HG03575 (cell line): ENCODE measurements around the gene DLG5.

Experiments used
- ATAC-seq: cut with Tn5 transposase; IDR thresholded peaks from one replicate; pipeline ENCODE4 v1.9.1; 2021; ENCODE audit not compliant: unreplicated experiment, insufficient number of reproducible peaks, low FRiP score; ENCODE audit errors: extremely low read depth

Gene DLG5

DNA sequence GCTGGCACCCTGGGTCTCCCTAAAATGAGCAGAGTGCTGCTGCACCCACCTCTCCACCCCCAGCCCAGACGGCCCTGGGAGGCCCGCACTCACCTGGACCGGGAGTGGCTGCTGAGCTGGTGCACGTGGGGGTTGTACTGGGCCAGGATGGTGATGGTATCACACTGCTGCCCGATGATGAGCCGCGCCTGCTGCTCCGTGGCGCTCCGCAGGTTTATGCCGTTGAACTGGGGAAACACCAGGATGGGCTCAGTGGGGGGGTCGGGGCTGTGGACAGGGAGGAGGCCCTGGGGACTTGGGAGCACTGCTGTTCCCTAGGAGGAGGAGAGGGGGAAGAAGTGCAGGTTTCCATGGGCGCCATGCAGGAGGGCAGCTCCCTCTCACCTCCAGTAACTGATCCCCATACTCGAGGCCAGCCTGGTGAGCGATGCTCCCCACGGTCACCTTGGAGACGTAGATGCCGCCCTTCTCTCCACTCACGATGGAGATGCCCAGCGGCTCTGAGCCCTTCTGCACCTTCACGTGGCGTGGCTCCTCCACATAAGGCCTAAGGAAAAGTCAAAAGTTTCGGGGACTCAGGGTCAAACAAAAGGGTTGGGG, 114.6 kb downstream of the DLG5 start:
- no peak for ATAC-seq

DNA sequence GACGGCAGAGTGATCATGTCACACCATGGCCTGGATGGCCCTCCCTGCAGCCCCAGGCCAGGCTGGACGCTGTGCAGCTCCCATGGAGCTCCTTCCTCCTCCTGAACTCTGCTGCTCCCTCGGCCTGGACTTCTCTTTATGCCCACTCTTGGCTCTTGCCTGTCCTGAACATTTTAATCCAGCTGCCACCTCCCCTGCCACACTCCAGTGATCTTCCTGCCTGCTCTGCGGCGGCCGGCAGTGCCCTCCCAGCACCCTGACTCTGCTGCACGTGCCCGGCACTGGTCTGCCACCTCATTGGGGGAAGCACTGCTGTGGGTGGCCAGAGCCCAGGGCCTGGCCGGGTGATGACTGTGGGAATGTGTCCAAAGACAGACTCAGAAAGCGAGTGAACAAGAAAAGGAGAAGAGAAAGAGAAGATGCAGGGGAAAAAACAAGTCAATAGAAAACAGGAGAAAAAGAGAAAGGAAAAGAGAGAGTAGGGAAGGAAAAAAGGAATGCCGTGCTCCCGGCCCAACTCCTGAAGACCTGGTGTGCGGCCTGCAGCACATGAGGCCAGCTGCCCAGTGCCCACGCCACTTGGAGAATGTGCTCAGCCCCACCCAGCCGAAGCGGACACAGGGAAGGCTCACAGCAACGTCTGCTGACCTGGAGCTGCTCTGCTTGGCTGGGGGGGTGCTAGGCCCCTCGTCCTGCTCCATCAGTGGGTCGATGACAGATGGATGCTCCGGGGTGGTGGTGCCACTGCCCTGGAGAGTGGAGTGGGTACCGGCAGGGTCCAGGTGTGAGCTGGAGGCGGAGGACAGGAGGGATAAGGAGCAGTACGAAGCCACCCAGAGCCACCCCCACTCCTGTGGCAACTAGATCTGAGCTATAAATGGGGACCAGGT, 115.9 kb downstream of the DLG5 start:
- no peak for ATAC-seq

DNA sequence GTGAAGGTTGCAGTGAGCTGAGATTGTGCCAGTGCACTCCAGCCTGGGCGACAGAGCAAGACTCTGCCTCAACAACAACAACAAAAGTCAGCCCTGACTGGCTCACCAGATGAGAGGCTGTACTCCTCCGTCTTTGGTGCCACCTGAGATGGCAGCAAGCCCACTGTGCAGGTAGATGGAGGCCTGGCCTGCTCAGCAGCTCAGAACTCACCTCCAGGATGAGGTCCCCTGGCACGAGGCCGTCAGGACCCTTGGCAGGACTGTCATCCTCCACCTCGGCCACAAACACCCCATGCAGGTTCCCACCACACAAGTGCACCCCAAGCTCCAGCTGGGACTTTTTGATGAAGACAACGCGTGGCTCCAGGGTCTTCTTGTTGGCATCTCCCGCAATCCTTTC, 117.2 kb downstream of the DLG5 start:
- ATAC-seq, result no peak

DNA sequence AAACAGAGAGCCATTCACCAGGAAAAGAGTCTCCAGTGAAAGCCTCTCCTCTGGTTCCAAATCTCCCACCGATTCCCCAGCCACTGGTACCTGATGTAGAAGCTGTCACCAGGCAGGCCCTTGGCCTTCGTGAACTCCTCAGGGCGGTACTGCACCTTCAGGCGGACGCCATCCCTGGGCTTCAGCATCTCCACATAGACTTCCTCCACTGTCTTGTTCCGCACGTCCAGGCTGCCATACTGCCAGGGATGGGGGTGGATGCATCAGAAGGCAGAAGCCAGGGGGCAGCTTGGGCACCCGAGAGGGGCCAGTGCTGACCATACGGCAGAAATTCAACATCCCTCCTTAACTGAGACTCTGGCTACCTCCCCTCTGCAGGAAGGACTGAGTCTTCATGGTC, 118.8 kb downstream of the DLG5 start:
- ATAC-seq, result no peak

DNA sequence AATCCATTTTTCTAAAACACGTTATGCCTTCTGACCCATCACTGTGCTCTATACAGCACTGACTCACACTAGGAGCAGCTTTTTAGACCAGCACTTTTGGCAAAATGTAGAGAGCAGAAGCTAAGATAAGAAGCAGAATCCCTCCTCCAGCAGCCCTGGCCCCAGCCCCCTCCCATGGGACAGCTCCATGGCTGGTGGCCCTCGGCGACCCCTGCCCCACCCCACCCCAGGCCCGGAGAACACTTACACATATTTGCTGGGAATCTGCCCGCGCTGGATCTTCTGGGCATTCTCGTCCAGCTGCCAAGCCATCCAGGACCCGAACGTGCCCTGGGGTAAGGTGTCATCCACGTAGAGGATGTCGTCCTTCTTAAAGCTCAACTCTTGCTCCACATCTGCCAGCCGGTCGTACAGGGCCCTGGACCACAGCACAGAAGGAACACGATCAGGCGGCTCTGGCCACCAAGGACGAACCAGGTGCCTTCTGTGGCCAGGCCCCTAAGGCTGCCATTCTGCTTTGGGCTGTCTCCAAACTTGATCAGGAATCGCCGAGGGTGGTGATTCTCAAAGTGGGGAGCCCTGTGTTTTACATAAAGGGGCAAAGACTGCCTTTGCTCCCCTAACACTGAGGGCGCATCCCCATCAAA, 119.9 kb downstream of the DLG5 start:
- ATAC-seq, result no peak

DNA sequence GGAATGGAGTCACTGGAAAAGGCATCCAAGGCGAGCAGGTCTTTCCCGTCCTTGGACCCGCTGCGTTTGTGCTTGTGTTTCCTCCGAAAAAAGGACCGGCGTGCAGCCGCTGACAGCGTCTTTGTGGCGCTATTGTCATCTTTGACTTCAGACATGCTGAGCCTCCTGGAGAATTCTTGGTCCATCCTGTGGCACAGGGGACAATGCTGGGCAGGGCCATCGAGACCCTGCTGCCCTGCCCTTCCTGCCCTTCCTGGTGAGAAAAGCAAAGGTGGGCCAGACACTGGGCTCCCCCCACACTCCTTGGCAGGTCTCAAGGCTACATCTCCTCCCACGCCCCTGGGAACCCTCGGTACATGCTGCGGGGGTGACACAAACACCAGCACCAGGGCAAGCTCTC, 120.9 kb downstream of the DLG5 start:
- ATAC-seq, result no peak

DNA sequence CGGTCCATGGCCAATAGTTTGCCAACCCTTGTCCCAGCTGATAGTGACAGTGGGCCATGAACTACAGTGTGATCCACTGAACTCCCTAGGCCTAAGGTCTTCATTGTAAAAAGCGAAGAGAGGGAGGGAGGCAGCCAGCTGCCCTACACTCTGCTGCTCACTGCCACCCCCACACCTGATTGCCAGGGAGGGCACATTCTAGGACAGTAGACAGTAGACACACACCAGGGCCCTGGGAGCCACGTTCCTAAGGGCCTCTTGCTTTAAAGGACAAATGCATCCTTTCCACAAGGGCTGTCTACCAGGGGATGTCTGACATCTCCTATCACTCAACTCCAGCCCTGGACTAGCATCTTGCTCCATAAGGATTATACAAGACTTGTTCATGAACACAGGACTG, 122.2 kb downstream of the DLG5 start:
- ATAC-seq, result no peak

DNA sequence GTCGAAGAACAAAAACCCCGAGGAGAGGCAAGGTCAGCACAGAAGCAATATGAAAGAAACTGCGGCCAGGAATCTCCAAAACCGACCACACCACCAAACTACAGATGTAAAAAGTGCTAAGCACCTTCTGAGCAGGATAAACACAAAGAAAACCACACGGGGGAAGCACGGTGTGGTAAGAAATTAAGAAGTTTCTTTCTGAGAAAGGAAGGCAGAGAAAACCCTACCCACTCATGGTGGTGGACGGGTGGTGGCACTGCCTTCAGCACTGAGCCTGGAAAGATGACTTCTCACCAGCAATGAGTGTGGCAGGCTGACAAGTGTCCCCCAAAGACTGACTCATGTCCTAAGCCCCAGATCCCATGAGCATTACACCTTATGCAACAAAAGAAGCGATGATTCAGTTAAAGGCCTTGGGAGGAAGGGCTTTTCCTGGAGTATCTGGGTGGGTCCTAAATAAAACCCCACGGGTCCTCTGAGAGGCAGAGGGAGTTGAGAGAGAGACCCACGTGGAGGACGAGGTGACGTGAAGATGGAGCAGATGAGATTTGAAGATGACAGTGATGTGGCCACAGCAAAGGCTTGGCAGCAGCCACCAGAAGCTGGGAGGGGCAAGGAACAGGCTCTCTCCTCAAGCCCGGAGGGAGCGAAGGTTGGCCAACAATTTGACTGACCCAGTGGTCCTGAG, 124.9 kb downstream of the DLG5 start:
- ATAC-seq, result no peak

DNA sequence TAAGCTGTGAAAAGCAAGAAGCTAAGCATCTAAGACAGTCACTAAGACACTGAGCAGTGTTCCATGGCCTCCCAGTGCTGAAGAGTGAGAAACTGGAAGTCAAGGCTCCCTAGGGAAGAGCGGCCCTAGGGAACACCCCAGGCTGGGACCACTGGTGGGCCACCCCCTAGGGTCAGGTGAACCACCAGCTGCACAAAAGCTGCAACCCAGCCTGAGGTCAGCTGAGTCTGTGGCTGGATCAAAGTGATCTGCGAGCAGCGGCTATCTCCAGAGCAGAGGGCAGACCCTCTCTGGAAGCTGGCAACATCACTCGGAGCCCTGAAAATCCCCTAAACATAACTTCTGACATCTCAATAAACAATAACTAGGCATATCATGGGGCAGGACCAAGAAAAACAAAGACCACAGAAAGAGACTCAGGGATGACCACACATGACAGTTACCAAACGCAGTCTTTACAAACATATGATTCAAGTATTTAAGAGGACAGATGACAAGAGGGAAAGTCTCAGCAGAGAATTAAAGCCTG, 125.8 kb downstream of the DLG5 start:
- ATAC-seq, result no peak

DNA sequence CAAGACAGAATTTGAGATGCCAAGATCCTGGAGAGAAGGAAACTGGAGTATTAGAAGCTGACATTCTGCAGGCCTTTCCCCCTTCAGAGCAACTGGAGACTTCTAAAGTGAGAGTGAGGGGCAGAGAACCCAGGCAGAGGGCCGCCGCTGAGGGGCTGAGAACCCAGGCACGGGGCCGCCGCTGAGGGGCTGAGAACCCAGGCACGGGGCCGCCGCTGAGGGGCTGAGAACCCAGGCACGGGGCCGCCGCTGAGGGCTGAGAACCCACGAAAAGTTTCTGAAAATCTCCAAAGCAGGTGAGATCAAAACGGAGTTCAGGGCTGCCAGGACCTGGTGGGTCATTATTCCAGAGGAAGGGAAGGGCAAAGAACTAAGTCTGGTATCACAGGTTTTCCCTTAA, 126.2 kb downstream of the DLG5 start:
- no peak for ATAC-seq

DNA sequence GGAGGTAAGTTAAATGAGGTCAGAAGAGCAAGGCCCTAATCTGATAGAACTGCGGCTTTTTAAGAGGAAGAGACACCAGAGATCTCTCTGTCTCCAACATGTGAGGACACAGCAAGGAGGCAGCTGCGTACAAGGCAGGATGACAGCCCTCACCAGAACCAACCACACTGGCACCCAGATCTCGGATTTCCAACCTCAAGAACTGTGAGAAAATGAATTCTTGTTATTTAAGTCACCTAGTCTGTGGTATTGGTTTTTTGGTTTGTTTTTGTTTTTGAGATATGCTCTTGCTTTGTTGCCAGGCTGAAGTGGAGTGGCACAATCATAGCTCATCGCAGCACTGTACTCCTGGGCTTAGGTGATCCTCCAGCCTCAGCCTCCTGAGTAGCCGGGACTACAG, 127.2 kb downstream of the DLG5 start:
- ATAC-seq, result no peak

DNA sequence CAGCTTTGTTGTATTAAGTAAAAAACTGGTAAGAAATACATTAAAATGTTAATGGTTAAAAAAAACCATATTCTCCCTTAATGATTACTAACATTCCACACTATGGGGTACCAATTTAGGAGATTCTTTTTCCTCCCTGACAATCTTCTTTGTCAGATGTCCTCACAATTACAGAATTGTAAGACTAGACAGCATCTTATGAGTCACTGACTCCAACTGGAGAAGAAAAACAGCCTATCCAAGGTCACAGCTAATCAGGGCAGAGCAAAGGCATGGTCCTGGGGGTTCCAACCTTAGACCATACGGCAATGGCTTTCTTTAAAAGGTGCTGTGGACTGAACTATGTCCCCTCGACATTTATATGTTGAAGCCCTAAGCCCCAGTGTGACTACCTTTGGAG, 127.6 kb downstream of the DLG5 start:
- ATAC-seq, result no peak

DNA sequence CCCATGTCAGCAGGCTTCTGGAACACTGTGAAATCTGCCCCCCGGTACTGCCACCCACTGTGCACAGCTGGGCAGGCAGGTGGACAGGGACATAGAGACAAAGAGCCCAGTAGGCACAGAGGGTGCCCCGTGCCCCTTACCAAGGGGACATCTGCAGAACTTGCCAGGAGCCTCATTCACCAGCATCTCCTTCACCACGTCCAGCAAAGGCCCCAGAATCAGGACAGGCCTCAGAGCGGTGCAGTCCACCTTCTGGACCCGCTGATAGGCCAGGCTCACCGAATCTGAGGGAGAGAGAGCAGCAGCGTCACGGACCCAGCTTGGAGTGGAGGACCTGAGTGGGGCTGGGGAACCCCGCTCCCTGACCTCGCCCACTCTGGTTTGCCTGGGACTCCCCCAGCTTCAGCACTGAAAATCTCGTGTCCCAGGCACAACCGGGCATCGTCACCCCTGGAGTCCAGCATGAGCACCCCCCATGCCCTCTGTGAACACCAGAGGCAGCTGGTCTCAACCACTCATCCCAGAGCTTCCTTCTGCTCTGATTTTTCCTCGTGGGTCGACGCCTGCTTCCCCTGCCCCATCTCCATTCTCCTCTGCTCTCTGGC, 130.1 kb downstream of the DLG5 start:
- no peak for ATAC-seq

DNA sequence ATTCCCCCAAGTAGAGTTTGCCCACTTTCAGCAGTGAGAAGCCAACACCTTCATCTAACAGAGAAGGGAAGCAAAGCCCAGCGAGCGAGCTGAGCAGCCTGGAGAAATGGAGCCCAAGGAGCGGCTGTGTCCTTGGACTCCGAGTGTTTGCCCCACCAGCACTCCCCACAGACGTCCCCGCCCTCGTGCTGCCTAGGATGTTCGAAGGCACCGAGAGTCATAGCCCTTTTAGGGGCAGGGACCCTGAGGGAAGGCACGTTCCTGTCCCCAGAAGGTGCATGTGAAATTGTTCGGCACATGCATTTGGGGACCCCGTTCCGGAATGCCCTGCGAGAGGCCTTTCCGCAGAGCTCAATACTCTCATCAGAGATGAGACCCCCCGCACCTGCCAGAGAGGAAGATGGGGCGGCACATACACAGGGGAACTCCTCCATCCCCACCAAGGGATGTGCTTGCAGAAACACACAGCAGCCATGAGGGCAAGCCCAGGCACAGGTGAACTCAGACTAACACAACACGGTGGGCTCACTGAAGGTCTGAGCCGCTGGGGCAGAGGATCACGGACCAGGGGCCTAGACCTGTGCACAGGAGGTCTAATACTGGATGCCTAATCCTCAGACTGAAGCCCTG, 131.0 kb downstream of the DLG5 start:
- no peak for ATAC-seq

DNA sequence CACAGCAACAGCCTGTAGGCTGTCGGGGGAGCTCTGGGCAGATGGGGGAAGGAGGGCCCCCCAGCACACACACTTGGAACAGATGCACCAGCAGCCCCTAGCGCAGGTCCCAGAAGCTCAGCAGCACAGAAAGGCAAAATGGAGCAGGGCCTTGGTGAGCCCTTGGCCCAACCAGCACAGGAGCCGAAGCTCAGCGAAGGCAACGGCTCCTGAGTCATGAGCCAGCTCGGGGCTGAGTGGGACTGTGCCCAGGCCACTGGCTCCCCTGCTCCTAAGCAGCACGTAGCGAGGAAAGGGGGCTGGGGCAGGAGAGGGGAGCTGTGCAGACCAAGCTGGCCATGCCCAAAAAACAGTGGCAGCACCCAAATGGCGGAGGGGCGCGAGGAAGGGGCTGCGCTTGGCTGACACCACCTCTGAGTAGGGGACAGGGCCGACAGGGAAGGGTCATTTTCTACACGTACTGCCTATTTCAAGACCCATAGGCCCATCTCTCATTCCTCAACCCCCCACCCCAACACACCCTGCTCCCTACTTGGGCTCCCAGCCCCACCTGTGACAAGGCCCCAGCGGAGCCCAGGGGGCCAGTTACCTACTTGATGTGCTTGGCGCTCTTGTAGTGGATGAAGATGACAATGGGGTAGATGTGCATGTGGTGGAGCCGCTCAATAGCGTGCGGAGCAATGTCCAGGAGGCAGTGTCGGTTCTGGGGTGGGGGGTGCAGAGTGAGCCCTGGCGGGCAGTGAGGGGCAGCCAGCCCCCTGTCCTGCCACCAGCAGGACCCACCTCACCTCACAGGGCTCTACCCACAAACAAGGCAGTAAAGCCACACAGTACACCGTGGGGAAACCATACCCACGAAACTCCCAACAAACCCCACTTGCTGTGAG, 132.1 kb downstream of the DLG5 start:
- no peak for ATAC-seq

DNA sequence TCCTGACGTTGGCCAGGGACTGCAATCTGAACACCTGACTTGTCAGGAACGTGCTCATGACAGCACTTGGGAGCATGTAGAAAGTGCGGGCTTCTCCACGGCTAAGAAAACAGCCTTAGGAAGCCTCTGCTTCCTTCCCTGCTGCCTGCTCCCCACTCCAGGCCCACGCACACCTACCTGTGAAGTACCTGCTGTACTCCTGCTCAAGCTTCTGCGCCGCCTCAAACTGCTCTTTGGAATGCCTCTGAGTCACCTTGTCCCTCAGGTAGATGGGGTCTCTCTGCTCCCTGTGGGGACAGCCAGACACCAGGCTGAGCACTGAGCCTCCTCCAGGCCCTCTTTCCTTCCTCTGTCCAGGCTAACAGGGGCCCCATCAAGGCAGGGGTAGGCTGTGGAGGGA, 132.7 kb downstream of the DLG5 start:
- no peak for ATAC-seq

DNA sequence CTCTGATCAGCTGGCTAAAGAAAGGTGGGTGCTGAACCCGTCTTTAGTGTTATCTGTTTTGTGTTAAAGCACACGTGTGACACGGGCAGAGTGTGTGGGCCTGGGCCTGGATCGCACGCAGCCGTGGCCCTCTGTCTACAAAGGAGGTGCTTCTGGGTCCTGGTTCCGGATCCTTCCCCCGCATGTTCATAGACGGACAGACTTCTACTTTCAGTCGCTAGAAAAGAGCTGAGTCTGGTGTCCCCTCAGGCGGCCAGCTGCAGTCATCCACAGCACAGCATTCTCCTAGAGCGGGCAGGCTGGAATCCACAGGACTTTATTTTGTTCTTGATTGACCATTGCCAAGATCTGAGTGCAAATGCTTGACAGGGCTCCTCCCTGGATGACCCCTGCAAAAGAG, 134.4 kb downstream of the DLG5 start:
- ATAC-seq, result no peak

DNA sequence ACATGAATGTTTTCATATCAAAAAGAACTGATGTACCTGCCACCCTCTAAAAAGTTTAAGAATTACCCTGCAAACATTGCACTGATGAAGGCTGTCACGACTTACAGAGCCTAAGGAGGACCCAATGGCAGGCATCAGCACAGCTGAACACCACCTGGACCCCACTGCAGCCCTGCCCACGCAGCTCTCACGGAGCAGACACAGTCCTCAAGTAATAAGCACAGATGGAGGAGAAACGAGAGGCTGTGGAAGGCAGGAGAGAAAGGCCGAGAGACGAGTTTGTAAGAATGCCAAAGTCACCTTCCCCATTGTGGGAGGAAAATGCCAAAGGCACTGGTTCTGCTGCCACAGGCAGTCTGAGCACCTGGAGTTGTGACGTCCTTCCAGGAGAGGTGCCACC, 135.0 kb downstream of the DLG5 start:
- no peak for ATAC-seq
